Liver (tissue), 9 donors: Measurements from ENCODE around the gene MICAL1. TPM values are rescaled to one million over a fixed set of nuclear protein-coding genes. Genes with fewer than 3 reads are reported as not detected.

Experiments
- DNase-seq: peaks from one replicate; pipeline ENCODE4 v3.0.0-alpha.2; 2017; ENCODE audit warnings: low spot score
- H3K27ac ChIP-seq, 2 donors: one replicate each; pipeline ENCODE4 v1.7.0; 2013; ENCODE audit warnings: inconsistent platforms in 2 of 2, low read length in 2 of 2, control low read depth in 1 of 2, low read depth in 1 of 2, mild to moderate bottlenecking in 1 of 2
- H3K27me3 ChIP-seq, 4 donors: one replicate each; pipeline versions ENCODE4 v1.6.1 to v1.7.0; 2013; ENCODE audit warnings: low read length in 3 of 4, inconsistent platforms in 1 of 4, mild to moderate bottlenecking in 1 of 4, moderate library complexity in 1 of 4; ENCODE audit not compliant: control insufficient read depth in 4 of 4, insufficient read depth in 4 of 4
- H3K36me3 ChIP-seq, 4 donors: one replicate each; pipeline versions ENCODE4 v1.6.1 to v1.7.0; 2013; ENCODE audit warnings: low read length in 3 of 4, mild to moderate bottlenecking in 3 of 4, low read depth in 1 of 4, moderate library complexity in 1 of 4; ENCODE audit not compliant: control insufficient read depth in 4 of 4, insufficient read depth in 3 of 4
- H3K4me1 ChIP-seq, 4 donors: one replicate each; pipeline versions ENCODE4 v1.6.1 to v1.7.0; 2013; ENCODE audit warnings: low read length in 3 of 4, mild to moderate bottlenecking in 3 of 4, moderate library complexity in 1 of 4; ENCODE audit not compliant: control insufficient read depth in 4 of 4, insufficient read depth in 4 of 4
- H3K4me3 ChIP-seq, 3 donors: one replicate each; pipeline versions ENCODE4 v1.6.1 to v1.7.0; 2013; ENCODE audit warnings: low read length in 3 of 3, control low read depth in 1 of 3, low read depth in 1 of 3, mild to moderate bottlenecking in 1 of 3
- H3K9ac ChIP-seq, 2 donors: one replicate each; pipeline ENCODE4 v1.7.0; 2013; ENCODE audit warnings: low read length in 2 of 2, mild to moderate bottlenecking in 2 of 2, moderate library complexity in 2 of 2, control low read depth in 1 of 2, low read depth in 1 of 2
- H3K9me3 ChIP-seq, 4 donors: one replicate each; pipeline versions ENCODE4 v1.6.1 to v1.7.0; 2013; ENCODE audit warnings: low read length in 3 of 4; ENCODE audit not compliant: control insufficient read depth in 4 of 4
- EGR1 ChIP-seq, 2 donors: IDR thresholded peaks; 2 replicates each; pipeline ENCODE4 v1.6.1; 2016 to 2018; ENCODE audit warnings: antibody characterized with exemption in 2 of 2, low read depth in 2 of 2
- FOXA2 ChIP-seq: IDR thresholded peaks from 2 replicates; pipeline ENCODE4 v1.6.1; 2016; ENCODE audit warnings: antibody characterized with exemption
- HNF4A ChIP-seq, 2 donors: conservative IDR thresholded peaks; 2 replicates each; pipeline ENCODE4 v1.6.1; 2016; ENCODE audit warnings: antibody characterized with exemption in 2 of 2, mild to moderate bottlenecking in 2 of 2
- HNF4G ChIP-seq: IDR thresholded peaks from 2 replicates; pipeline ENCODE4 v1.6.1; 2016; ENCODE audit warnings: antibody characterized with exemption
- RXRA ChIP-seq, 2 donors: IDR thresholded peaks; 2 replicates each; pipeline ENCODE4 v1.6.1; 2017 to 2018; ENCODE audit warnings: antibody characterized with exemption in 2 of 2, mild to moderate bottlenecking in 1 of 2
- SP1 ChIP-seq: IDR thresholded peaks from 2 replicates; pipeline ENCODE4 v1.6.1; 2018; ENCODE audit warnings: antibody characterized with exemption, mild to moderate bottlenecking
- TAF1 ChIP-seq: conservative IDR thresholded peaks from 2 replicates; pipeline ENCODE4 v1.6.1; 2016; ENCODE audit warnings: antibody characterized with exemption, mild to moderate bottlenecking
- WGBS: extraction: QIAGEN DNeasy Blood & Tissue Kit; methylation state at CpG from one replicate; pipeline ENCODE4 v1.1.7; 2013; 5-methylcytosine and 5-hydroxymethylcytosine counted together
- polyA plus RNA-seq, 2 donors: library from polyadenylated mRNA; stranded (reverse) in 1 of 2; unstranded in 1 of 2; fragments of 200-250 nt in 1 of 2; fragments of >200 nt in 1 of 2; fragmentation: Nextera tagmentation in 1 of 2; extraction: Ambion mirVana in 1 of 2; gene quantifications; one replicate each; pipeline versions ENCODE4 v1.2.1 to v1.2.3, GENCODE V29; 2013 to 2015
- total RNA-seq, 2 donors: library from RNA; depleted of rRNA; stranded (reverse); fragments of >200 nt; gene quantifications; one replicate each; pipeline ENCODE4 v1.2.3, GENCODE V29; 2014
- TF ChIP-seq, protein P1 (sequence below): IDR thresholded peaks from 2 replicates; pipeline ENCODE4 v1.6.1; 2016; ENCODE audit warnings: antibody characterized with exemption, mild to moderate bottlenecking
- TF ChIP-seq, protein P2 (sequence below): IDR thresholded peaks from 2 replicates; pipeline ENCODE4 v1.6.1; 2016; ENCODE audit warnings: antibody characterized with exemption
- TF ChIP-seq, protein P3 (sequence below): IDR thresholded peaks from 2 replicates; pipeline ENCODE4 v1.6.1; 2016; ENCODE audit warnings: antibody characterized with exemption
- TF ChIP-seq, protein P4 (sequence below): fragments of 150-350 bp; IDR thresholded peaks from 2 replicates; pipeline ENCODE4 v1.5.1; 2017; ENCODE audit warnings: improper control_type of control experiment, low read depth, low read length; ENCODE audit not compliant: missing input control
- donor health status: healthy.
- donor health status: healthy.
- donor health status: healthy.
- donor health status: healthy.
- donor health status: healthy.

Gene MICAL1
- total and polyA plus RNA-seq, 4 donors, result 1.8 to 4.9 (median 3.3) TPM

DNA sequence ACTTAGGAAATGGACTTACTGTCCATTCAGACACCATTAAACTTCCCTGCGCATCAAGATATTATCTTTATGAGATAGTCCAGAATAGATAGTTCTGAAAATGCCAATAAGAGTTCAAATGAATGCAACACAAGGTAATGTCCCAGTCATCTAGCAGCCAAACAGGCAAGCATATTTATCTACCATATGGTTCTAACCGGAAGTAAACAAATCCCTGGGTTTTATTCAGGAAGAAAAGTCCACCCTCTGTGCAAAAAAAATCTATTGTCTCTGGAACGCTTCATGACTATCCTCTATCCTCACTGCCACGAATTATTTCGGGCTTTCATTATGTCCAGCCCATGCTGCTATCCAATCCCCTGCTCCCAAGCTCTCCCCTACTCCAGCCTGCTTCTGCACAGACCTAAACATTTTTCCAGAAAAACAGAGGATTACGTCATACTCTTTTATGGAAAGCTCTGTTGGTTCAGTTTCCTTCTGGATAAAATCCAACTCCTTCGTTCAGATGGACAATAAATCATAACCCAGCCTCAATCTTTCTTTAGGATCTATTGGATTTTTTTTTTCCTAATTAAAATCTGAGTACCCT lies 26.6 kb downstream of the MICAL1 start (continued):
- TF ChIP-seq, protein P1, sequence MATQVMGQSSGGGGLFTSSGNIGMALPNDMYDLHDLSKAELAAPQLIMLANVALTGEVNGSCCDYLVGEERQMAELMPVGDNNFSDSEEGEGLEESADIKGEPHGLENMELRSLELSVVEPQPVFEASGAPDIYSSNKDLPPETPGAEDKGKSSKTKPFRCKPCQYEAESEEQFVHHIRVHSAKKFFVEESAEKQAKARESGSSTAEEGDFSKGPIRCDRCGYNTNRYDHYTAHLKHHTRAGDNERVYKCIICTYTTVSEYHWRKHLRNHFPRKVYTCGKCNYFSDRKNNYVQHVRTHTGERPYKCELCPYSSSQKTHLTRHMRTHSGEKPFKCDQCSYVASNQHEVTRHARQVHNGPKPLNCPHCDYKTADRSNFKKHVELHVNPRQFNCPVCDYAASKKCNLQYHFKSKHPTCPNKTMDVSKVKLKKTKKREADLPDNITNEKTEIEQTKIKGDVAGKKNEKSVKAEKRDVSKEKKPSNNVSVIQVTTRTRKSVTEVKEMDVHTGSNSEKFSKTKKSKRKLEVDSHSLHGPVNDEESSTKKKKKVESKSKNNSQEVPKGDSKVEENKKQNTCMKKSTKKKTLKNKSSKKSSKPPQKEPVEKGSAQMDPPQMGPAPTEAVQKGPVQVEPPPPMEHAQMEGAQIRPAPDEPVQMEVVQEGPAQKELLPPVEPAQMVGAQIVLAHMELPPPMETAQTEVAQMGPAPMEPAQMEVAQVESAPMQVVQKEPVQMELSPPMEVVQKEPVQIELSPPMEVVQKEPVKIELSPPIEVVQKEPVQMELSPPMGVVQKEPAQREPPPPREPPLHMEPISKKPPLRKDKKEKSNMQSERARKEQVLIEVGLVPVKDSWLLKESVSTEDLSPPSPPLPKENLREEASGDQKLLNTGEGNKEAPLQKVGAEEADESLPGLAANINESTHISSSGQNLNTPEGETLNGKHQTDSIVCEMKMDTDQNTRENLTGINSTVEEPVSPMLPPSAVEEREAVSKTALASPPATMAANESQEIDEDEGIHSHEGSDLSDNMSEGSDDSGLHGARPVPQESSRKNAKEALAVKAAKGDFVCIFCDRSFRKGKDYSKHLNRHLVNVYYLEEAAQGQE, result no peak

DNA sequence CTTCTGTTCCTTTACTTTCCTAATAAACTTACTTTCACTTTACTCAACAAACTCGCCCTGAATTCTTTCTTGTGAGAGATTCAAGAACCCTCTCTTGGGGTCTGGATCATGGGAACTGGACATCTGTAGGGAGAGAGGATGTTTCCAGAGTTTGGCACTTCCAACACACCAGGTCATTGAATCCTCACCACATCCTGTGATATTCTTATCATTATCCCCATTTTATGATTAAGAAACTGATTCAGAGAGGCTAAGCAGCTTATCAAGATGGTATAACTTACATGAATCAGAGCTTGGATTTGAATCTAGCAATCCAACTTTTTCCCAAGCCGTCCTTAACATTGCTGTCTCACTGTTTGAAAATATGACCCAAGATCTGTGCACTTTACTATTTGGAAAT lies 30.6 kb downstream of the MICAL1 start:
- Histone ChIP-seq H3K9me3 (no peaks in the 10 kb centered on the region), H3K4me3 (no peak overlapping the region), H3K9ac (no peak overlapping the region), H3K27ac (no peak overlapping the region), H3K27me3 (no peaks in the 10 kb centered on the region), H3K4me1 (no peaks in the 10 kb centered on the region), H3K36me3 (no peaks in the 10 kb centered on the region)
- WGBS, result 88% methylated on average over 2 of the region's 2 CpGs
- DNase-seq, result no peak
- TF ChIP-seq HNF4A (conservative IDR thresholded peaks at IDR 0.05), result no peak
- no peak for TF ChIP-seq RXRA (IDR thresholded peaks at IDR 0.05)
- TF ChIP-seq, protein P2, sequence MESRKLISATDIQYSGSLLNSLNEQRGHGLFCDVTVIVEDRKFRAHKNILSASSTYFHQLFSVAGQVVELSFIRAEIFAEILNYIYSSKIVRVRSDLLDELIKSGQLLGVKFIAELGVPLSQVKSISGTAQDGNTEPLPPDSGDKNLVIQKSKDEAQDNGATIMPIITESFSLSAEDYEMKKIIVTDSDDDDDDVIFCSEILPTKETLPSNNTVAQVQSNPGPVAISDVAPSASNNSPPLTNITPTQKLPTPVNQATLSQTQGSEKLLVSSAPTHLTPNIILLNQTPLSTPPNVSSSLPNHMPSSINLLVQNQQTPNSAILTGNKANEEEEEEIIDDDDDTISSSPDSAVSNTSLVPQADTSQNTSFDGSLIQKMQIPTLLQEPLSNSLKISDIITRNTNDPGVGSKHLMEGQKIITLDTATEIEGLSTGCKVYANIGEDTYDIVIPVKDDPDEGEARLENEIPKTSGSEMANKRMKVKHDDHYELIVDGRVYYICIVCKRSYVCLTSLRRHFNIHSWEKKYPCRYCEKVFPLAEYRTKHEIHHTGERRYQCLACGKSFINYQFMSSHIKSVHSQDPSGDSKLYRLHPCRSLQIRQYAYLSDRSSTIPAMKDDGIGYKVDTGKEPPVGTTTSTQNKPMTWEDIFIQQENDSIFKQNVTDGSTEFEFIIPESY, result no peak

DNA sequence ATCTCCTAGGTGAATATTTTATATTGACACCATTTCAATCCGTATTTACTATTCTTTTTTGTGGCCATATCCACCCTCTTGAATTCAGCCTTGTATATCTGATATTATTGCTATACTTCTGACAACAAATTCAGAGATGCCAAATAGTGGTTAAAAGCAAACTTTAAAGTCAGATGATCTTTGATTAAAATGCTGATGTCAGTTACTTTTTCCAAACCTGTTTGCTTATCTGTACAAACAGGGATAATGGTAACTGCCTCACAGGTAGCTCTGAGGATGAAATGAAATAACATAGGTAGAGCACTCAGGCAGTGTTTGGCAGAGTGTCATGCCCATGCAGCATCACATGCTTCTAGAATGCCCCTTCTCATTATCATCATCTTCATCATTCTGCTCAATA lies 34.4 kb downstream of the MICAL1 start:
- H3K9ac ChIP-seq, result no peak overlapping the region
- TF ChIP-seq, protein P1, result no peak
- TF ChIP-seq, protein P3, sequence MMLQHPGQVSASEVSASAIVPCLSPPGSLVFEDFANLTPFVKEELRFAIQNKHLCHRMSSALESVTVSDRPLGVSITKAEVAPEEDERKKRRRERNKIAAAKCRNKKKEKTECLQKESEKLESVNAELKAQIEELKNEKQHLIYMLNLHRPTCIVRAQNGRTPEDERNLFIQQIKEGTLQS, result no peak
- TF ChIP-seq TAF1, result no peak
- TF ChIP-seq, protein P2, result no peak
- TF ChIP-seq FOXA2, result no peak
- TF ChIP-seq, protein P4, sequence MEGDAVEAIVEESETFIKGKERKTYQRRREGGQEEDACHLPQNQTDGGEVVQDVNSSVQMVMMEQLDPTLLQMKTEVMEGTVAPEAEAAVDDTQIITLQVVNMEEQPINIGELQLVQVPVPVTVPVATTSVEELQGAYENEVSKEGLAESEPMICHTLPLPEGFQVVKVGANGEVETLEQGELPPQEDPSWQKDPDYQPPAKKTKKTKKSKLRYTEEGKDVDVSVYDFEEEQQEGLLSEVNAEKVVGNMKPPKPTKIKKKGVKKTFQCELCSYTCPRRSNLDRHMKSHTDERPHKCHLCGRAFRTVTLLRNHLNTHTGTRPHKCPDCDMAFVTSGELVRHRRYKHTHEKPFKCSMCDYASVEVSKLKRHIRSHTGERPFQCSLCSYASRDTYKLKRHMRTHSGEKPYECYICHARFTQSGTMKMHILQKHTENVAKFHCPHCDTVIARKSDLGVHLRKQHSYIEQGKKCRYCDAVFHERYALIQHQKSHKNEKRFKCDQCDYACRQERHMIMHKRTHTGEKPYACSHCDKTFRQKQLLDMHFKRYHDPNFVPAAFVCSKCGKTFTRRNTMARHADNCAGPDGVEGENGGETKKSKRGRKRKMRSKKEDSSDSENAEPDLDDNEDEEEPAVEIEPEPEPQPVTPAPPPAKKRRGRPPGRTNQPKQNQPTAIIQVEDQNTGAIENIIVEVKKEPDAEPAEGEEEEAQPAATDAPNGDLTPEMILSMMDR, result no peak
- no peak for TF ChIP-seq HNF4G
- TF ChIP-seq SP1, result no peak
- no peak for TF ChIP-seq EGR1 (IDR thresholded peaks at IDR 0.05; ENCODE audit: low read depth in 2 of 2)
- WGBS, result 81% methylated on average over 1 of the region's 1 CpG

More for the DNA sequence above, 34.4 kb downstream of the MICAL1 start:
- Histone ChIP-seq H3K4me1 (no peaks in the 10 kb centered on the region), H3K36me3 (no peaks in the 10 kb centered on the region), H3K27ac (no peak overlapping the region), H3K27me3 (no peaks in the 10 kb centered on the region), H3K9me3 (no peaks in the 10 kb centered on the region), H3K4me3 (no peak overlapping the region)
- DNase-seq, result no peak
